OCI-LY3 (cell line): ENCODE measurements around the gene TMEFF2.
"Not testable (repeated sequence)": the region's sequence is repeated elsewhere in the genome, so short reads cannot be mapped to it uniquely, and the experiment has no call there.

Experiments used
- H2AFZ ChIP-seq: fragments of 200-600, 300-600 bp; shearing (Covaris generic); 2 replicates; pipeline ENCODE4 v1.6.0; 2014; ENCODE audit warnings: antibody characterized with exemption, low read depth, low read length
- H3K27ac ChIP-seq: fragments of 200-600, 300-600 bp; sonication (generic); 2 replicates; pipeline ENCODE4 v1.5.1; 2014; ENCODE audit warnings: mild to moderate bottlenecking, low read length, moderate library complexity, mixed read lengths
- H3K27me3 ChIP-seq: fragments of 200-600, 300-600 bp; sonication (generic); 2 replicates; pipeline ENCODE4 v1.6.1; 2014; ENCODE audit warnings: low read depth, low read length, mixed read lengths
- H3K36me3 ChIP-seq: fragments of 200-600, 300-600 bp; sonication (generic); replicated peaks from 2 replicates; pipeline ENCODE3; 2014; ENCODE audit warnings: low read depth, low read length, mixed read lengths
- H3K4me1 ChIP-seq: fragments of 300-600, 200-600 bp; sonication (generic); 2 replicates; pipeline ENCODE4 v1.6.1; 2014; ENCODE audit warnings: low read length, mixed read lengths
- H3K4me2 ChIP-seq: fragments of 200-600, 300-600 bp; sonication (generic); 2 replicates; pipeline ENCODE4 v1.6.1; 2014; ENCODE audit warnings: low read length, mixed read lengths
- H3K4me3 ChIP-seq: fragments of 300-600, 200-600 bp; sonication (generic); 2 replicates; pipeline ENCODE4 v1.5.1; 2014; ENCODE audit warnings: antibody characterized with exemption, mild to moderate bottlenecking, low read length, moderate library complexity
- H3K79me2 ChIP-seq: fragments of 300-600, 200-600 bp; shearing (Covaris generic); 2 replicates; pipeline ENCODE4 v1.6.1; 2014; ENCODE audit warnings: mild to moderate bottlenecking, low read length, mixed read lengths
- H3K9ac ChIP-seq: fragments of 300-600, 200-600 bp; shearing (Covaris generic); 2 replicates; pipeline ENCODE4 v1.6.0; 2014; ENCODE audit warnings: mild to moderate bottlenecking, low read length, moderate library complexity
- H3K9me3 ChIP-seq: fragments of 200-600, 300-600 bp; shearing (Covaris generic); 2 replicates; pipeline ENCODE4 v1.6.1; 2014; ENCODE audit warnings: low read length, mixed read lengths; ENCODE audit not compliant: insufficient read depth
- H4K20me1 ChIP-seq: fragments of 200-600, 300-600 bp; sonication (generic); 2 replicates; pipeline ENCODE4 v1.6.1; 2016; ENCODE audit warnings: low read length, mixed read lengths; ENCODE audit not compliant: insufficient read depth
- CTCF ChIP-seq: fragments of 200-600, 300-600 bp; sonication (generic); IDR thresholded peaks from 2 replicates; pipeline ENCODE4 v1.5.1; 2014; ENCODE audit warnings: antibody characterized with exemption, low read length, low read depth
- EZH2phosphoT487 ChIP-seq: fragments of 200-600 bp; shearing (Covaris generic); IDR thresholded peaks from 2 replicates; pipeline ENCODE4 v1.6.1; 2018; ENCODE audit warnings: antibody characterized with exemption, mixed run types, low read depth

Gene TMEFF2

DNA sequence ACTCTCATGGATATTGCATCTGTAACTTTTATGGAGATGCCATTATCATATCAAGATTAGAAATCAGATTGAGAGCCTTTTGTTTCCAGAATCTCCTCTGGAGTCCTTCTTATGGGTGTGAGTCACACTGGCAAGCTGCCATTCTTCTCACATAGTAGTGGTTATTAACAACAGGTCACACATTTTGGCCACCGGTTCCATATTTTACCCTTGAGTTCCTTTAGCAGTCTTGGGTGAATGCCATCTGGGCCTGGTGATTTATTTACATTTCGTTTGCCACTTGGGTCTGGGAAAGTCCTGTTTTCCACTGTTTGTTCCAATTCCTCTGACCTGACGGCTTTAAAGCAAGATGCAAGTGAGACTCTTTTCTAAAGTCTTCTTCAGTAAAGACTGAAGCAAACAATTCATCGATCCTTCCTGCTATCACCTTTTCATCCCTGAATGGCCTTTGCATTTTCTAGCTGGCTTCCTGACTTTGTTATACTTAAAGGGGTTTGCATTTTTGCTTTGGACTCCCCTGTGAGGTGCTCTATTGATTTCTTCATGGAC is 267.3 kb downstream of the TMEFF2 start:
- Histone ChIP-seq H3K36me3 (no peaks in the 10 kb centered on the region), H3K9me3 (no peaks in the 10 kb centered on the region), H3K4me2 (no peak overlapping the region), H4K20me1 (no peaks in the 10 kb centered on the region), H3K4me3 (no peak overlapping the region), H3K9ac (no peak overlapping the region), H3K27ac (no peak overlapping the region), H3K4me1 (peaks cover 7% of the 10 kb centered on the region), H3K27me3 (peaks cover 5% of the 10 kb centered on the region; the same call in 1 of the 2 replicates), H3K79me2 (no peaks in the 10 kb centered on the region), H2AFZ (no peak overlapping the region)
- TF ChIP-seq CTCF (no peak), EZH2phosphoT487 (no peak)

- TF ChIP-seq CTCF (no peak), EZH2phosphoT487 (no peak)
- H3K27ac ChIP-seq = no peak overlapping the region
- no peaks in the 10 kb centered on the region for H4K20me1 ChIP-seq
- no peaks in the 10 kb centered on the region for H3K79me2 ChIP-seq
- peaks cover 5% of the 10 kb centered on the region; the same call in 1 of the 2 replicates for H3K27me3 ChIP-seq
- H2AFZ ChIP-seq = no peak overlapping the region
- no peak overlapping the region for H3K9ac ChIP-seq
- no peak overlapping the region for H3K4me2 ChIP-seq
- H3K4me3 ChIP-seq = no peak overlapping the region
- H3K9me3 ChIP-seq = no peaks in the 10 kb centered on the region
- peaks cover 7% of the 10 kb centered on the region for H3K4me1 ChIP-seq
- H3K36me3 ChIP-seq = no peaks in the 10 kb centered on the region
Measured at GRCh38 chr2:191926671-191927070, 268.1 kb downstream of the TMEFF2 start.

GRCh38 chr2:191923652-191923997 is 271.1 kb downstream of the TMEFF2 start:
- no peaks in the 10 kb centered on the region for H4K20me1 ChIP-seq
- H3K4me2 ChIP-seq = no peak overlapping the region
- H3K4me3 ChIP-seq = no peak overlapping the region
- no peak overlapping the region for H3K27ac ChIP-seq
- no peaks in the 10 kb centered on the region for H3K9me3 ChIP-seq
- no peak overlapping the region for H3K9ac ChIP-seq
- no peak overlapping the region for H2AFZ ChIP-seq
- H3K4me1 ChIP-seq = peaks cover 7% of the 10 kb centered on the region
- no peaks in the 10 kb centered on the region for H3K79me2 ChIP-seq
- H3K36me3 ChIP-seq = no peaks in the 10 kb centered on the region
- TF ChIP-seq CTCF = no peak
- no peak for TF ChIP-seq EZH2phosphoT487
- peaks cover 12% of the 10 kb centered on the region; the same call in 1 of the 2 replicates for H3K27me3 ChIP-seq

DNA sequence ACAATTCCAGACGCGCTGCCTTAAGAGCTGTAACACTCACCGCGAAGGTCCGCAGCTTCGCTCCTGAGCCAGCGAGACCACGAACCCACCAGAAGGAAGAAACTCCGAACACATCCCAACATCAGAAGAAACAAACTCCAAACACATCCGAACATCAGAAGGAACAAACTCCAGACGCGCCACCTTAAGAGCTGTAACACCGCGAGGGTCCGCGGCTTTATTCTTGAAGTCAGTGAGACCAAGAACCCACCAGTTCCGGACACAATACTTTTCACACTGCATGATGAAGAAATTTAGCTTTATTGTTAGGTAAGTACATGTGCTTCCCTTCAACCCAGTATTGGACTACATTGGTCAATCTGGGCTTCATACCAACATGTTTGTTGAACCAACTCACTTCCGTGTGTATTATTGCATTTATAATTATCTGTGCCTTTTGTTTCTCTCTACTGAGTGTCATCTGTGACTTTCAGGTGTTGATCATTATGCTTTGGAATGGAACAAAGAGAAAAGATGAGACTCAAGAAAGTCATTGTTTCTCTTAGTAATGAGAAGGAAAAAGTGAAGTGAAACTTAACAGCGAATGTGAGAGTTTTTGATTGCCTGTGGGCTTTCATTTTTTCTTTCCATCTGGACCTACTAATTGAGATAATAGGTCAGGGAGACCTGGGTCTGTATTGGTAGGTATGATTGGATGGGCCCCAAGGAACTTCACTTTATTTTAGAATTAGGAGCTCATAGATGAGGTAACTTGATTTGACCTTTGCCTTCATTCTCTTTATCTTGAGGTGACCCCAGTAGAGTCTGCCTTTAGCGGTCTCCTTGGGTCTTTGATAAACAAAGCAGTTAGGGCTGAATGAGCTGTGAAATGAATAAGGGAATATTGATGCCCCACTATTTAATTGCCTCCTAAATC is 271.7 kb downstream of the TMEFF2 start:
- H3K4me3 ChIP-seq = no peak overlapping the region
- H4K20me1 ChIP-seq = no peaks in the 10 kb centered on the region
- no peaks in the 10 kb centered on the region for H3K79me2 ChIP-seq
- H3K4me2 ChIP-seq = no peak overlapping the region
- TF ChIP-seq CTCF (no peak), EZH2phosphoT487 (no peak)
- H3K27ac ChIP-seq = no peak overlapping the region
- H2AFZ ChIP-seq = no peak overlapping the region
- H3K36me3 ChIP-seq = no peaks in the 10 kb centered on the region
- peaks cover 12% of the 10 kb centered on the region; the same call in 1 of the 2 replicates for H3K27me3 ChIP-seq
- no peak overlapping the region for H3K9ac ChIP-seq
- no peaks in the 10 kb centered on the region for H3K9me3 ChIP-seq
- H3K4me1 ChIP-seq = peaks cover 7% of the 10 kb centered on the region

DNA sequence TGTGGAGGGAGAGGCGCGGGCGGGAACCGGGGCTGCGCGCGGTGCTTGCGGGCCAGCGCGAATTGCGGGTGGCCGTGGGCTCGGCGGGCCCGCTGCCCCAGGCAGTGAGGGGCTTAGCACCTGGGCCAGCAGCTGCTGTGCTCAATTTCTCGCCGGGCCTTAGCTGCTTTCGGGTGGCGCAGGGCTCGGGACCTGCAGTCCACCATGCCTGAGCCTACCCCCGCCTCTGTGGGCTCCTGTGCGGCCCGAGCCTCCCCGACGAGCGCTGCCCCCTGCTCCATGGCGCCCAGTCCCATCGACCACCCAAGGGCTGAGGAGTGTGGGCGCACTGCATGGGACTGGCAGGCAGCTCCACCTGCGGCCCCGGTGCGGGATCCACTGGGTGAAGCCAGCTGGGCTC is 273.1 kb downstream of the TMEFF2 start:
- not testable (repeated sequence) for H3K9me3 ChIP-seq, H2AFZ ChIP-seq, H3K4me3 ChIP-seq, H4K20me1 ChIP-seq, H3K79me2 ChIP-seq, H3K36me3 ChIP-seq, H3K27ac ChIP-seq, H3K9ac ChIP-seq, H3K4me2 ChIP-seq, H3K4me1 ChIP-seq
- peaks cover 12% of the 10 kb centered on the region; the same call in 1 of the 2 replicates for H3K27me3 ChIP-seq
